Measurements from ENCODE around the gene SNX5.

SNX5 gene

GRCh38 chr20:17971300-17972013 lies 2.9 kb upstream of the SNX5 start:
- TF ChIP-seq ZFX (IDR thresholded peaks at IDR 0.05; ENCODE audit: borderline replicate concordance) (no peak), CTCF (IDR thresholded peaks at IDR 0.05) (no peak)
- H3K27ac ChIP-seq: peak overlapping the region; percentile 99

GRCh38 chr20:17969884-17970409 lies 1.4 kb upstream of the SNX5 start:
- H3K27ac ChIP-seq: peak overlapping the region; percentile 99
- no peak for TF ChIP-seq CTCF (IDR thresholded peaks at IDR 0.05)

GRCh38 chr20:17969278-17969883 lies 787 bp upstream of the SNX5 start:
- TF ChIP-seq ZFX (IDR thresholded peaks at IDR 0.05; ENCODE audit: borderline replicate concordance) (no peak), CTCF (IDR thresholded peaks at IDR 0.05) (no peak)
- peak overlapping the region; percentile 99 for H3K27ac ChIP-seq

GRCh38 chr20:17967521-17968365 lies 851 bp downstream of the SNX5 start:
- TF ChIP-seq ZFX (IDR thresholded peaks at IDR 0.05; ENCODE audit: borderline replicate concordance) (no peak), CTCF (IDR thresholded peaks at IDR 0.05) (no peak)
- peak overlapping the region; percentile 99 for H3K27ac ChIP-seq

- peak overlapping the region; percentile 99 for H3K27ac ChIP-seq
- TF ChIP-seq CTCF (IDR thresholded peaks at IDR 0.05): no peak
- no peak for TF ChIP-seq ZFX (IDR thresholded peaks at IDR 0.05; ENCODE audit: borderline replicate concordance)
Observed at GRCh38 chr20:17966432-17967310, 1.9 kb downstream of the SNX5 start.

GRCh38 chr20:17965042-17965697 lies 3.4 kb downstream of the SNX5 start:
- H3K27ac ChIP-seq: 0 out of 2 replicates have a peak overlapping the region, but pooled peaks have one; percentile 5
- TF ChIP-seq ZFX (IDR thresholded peaks at IDR 0.05; ENCODE audit: borderline replicate concordance) (no peak), CTCF (IDR thresholded peaks at IDR 0.05) (no peak)
